Mammary epithelial cell (primary cell): ENCODE results near the gene LHFPL3.
A peak's percentile ranks its signal among the peaks of the same experiment; 100 is the strongest.

Experiments
- EZH2 ChIP-seq: IDR thresholded peaks from 2 replicates; pipeline ENCODE4 v1.6.1; 2012; ENCODE audit warnings: low read length, inconsistent platforms, borderline replicate concordance
- TF ChIP-seq, protein P1 (sequence below), 2 donors: IDR thresholded peaks in 1 of 2; conservative IDR thresholded peaks in 1 of 2; 2 replicates each; pipeline ENCODE4 v1.5.1; 2011 to 2012; ENCODE audit warnings: inconsistent platforms in 2 of 2, low read length in 2 of 2, mild to moderate bottlenecking in 2 of 2, control low read depth in 1 of 2, low read depth in 1 of 2; ENCODE audit not compliant: insufficient read depth in 1 of 2; ENCODE audit errors: extremely low read depth in 1 of 2

DNA sequence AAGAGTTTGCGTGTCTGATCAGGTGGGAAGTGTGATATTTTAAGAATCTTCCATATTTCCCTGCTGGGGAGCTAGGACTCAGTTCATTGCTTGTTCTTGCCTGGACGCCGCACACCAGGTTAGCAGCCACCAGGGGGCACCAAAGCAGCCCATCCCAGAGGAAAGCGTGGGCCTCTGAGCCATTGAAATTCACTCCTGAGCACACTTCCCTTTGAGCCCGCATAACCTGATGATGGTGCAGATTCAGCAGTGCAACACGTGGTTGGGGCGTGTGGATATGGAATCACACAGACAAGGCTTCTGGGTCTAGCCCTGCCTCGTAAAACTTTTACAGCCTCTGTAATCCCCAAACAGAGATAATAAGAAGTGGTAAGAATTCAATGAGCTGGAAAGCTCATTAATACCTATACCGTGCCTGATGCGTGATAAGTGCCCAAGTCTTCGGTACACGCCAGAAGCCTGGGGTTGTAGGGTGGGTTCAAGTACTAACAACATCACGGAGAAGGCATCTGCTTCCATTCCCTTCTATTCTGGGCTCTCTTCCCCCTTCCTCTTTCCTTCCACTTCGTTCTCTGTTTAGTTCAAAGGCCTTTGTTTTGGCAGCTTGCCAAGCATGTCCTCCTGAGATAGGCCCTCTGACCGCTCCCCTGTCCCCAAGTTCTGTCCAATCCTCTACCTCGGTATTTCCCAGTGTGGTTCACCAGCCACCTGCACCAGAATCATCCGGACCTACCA, 555.5 kb downstream of the LHFPL3 start:
- TF ChIP-seq, protein P1, sequence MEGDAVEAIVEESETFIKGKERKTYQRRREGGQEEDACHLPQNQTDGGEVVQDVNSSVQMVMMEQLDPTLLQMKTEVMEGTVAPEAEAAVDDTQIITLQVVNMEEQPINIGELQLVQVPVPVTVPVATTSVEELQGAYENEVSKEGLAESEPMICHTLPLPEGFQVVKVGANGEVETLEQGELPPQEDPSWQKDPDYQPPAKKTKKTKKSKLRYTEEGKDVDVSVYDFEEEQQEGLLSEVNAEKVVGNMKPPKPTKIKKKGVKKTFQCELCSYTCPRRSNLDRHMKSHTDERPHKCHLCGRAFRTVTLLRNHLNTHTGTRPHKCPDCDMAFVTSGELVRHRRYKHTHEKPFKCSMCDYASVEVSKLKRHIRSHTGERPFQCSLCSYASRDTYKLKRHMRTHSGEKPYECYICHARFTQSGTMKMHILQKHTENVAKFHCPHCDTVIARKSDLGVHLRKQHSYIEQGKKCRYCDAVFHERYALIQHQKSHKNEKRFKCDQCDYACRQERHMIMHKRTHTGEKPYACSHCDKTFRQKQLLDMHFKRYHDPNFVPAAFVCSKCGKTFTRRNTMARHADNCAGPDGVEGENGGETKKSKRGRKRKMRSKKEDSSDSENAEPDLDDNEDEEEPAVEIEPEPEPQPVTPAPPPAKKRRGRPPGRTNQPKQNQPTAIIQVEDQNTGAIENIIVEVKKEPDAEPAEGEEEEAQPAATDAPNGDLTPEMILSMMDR (conservative IDR thresholded peaks at IDR 0.05 in 1 of 2, IDR thresholded peaks at IDR 0.05 in 1 of 2; ENCODE audit: extremely low read depth in 1 of 2, insufficient read depth in 1 of 2, low read depth in 1 of 2, low read length in 2 of 2), result peak; percentile 96 to 97
- TF ChIP-seq EZH2, result no peak
